HG02973 (cell line): Measurements from ENCODE around the gene UPF3A.
"Not testable (repeated sequence)": the region's sequence is repeated elsewhere in the genome, so short reads cannot be mapped to it uniquely, and the experiment has no call there.

Source experiments
- ATAC-seq: cut with Tn5 transposase; IDR thresholded peaks from one replicate; pipeline ENCODE4 v1.9.1; 2021; ENCODE audit warnings: moderate library complexity; ENCODE audit not compliant: unreplicated experiment

UPF3A gene

GRCh38 chr13:114333881-114334280 is 52.5 kb downstream of the UPF3A start:
- not testable (repeated sequence) for ATAC-seq

DNA sequence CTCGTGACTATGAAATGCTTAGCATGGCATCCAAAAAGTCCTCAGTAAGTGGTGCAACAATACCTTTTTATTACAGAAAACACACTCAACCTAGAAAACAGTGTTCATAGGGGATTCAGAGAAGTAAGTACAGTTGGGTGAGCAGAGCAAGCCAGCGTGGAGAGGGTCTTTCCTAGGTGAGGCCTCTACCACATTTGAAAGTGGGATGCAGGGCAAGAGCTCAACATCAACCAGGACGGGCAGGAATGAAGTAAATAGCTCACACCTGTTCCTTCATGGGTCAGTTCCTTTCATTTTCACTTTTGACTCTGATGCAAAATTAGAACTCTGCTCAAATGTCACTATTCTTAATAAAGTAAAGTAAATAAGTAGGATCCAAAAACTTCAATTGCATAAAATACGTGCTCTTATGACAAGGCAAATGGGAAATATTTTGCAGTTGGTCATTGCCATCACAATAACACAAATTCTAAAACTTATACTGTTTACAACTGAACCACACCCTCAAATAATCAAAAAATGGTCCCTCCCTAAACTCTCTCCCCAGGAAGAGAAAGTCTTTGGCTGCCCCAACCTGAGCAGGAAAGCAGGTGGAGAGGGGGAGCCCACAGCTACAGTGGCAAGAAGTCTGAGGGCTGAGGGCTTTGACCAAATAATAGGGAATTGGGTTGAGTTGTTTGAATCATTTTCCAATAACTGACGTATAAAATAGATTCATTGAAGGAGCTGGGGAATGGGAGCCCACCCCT is 53.1 kb downstream of the UPF3A start:
- no peak for ATAC-seq

- ATAC-seq = not testable (repeated sequence)
Observed at GRCh38 chr13:114336457-114336856, 55.1 kb downstream of the UPF3A start.

GRCh38 chr13:114338959-114339358 is 57.6 kb downstream of the UPF3A start:
- ATAC-seq = no peak

DNA sequence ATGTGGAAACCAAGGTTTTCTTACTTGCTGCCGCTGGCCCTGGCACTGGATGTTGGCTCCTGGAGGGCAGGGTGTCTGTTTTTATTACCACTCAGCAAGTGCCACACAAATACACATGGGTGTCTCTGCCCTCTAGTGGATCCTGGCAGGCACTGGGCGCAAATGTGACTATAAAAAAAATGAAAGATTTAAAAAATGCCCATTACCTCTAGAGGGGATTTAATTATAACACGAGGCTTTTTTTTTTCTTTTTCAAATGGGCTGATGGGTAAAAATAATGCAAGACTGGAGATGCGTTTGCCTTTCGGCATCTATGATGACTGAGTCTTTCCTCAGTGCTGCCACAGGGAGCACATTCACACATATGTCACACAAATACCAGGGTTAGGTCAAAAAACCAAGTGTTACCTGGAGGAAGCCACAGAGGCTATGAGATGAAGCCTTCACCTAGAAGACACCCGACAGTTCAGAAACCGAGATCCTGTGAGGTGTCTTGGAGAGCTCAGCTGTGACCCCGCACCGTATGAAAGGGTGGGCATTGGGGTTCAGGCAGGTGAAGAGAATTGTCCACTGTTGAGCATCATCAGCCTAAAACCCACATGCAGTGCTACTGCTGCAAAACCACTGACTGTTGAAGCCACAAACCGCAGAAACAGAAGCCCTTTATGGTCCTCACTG is 58.6 kb downstream of the UPF3A start:
- ATAC-seq = no peak

DNA sequence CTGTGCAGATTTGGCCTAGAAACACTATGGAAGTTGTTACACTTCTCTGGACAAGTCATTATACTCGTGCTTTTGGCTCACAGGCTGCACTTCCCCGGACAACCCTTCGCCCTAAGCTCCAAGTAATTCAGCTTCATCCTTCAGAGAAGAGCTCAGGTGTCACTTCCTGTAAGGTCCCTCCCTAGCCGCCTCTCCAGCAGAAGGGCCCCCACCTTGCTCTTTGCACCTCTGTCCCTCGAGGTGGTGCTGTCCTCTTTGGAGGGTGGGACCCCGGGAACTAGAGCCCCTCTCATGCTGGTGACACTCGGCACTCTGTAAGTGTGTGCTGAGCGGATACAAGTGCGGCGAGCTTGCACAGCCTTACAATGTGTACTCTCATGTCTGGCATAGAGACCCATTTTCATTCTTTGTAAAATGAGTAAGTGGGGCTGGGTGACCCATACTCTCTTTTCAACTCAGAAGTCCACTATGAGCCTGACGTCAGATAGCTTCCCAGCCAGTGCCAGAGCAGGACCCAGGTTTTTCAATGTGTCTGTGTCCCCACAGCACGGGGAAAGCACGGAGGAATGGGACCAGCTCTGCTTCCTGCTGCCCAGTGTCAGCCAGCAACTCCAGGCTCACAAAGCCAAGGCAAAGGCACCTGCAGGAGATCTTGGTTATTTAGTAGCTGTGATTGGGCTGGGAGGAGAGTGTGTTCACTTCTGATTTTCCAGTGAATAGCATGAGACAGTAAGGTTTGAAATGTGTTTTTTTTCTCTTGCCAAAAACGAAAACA is 59.8 kb downstream of the UPF3A start:
- no peak for ATAC-seq

DNA sequence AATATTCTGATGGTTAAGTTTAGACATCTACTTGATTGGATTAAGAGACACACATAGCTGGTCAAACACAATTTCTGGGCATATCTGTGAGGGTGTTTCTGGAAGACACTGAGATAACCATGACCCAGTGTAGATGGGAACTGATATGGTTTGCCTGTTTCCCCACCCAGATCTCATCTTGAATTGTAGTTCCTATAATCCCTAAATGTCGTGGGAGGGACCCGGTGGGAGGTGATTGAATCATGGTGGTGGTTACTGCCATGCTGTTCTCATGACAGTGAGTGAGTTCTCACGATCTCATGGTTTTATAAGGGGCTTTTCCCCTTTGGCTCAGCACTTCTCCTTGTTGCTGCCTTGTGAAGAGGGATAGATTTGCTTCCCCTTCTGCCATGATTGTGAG is 65.9 kb downstream of the UPF3A start:
- ATAC-seq = not testable (repeated sequence)

GRCh38 chr13:114352763-114353162 is 71.4 kb downstream of the UPF3A start:
- ATAC-seq = not testable (repeated sequence)

DNA sequence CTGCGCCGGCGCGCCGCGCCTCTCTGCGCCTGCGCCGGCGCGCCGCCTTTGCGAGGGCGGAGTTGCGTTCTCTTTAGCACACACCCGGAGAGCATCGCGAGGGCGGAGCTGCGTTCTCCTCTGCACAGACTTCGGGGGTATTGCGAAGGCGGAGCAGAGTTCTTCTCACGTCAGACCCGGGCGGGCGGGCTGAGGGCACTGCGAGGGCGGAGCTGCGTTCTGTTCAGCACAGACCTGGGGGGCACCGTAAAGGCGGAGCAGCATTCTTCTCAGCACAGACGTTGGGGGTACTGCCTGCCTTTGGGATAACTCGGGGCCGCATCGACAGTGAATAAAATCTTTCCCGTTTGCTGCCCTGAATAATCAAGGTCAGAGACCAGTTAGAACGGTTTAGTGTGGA is 72.0 kb downstream of the UPF3A start:
- not testable (repeated sequence) for ATAC-seq
